Measurements from ENCODE around the gene CEACAM20.
"Not testable (repeated sequence)": the region's sequence is repeated elsewhere in the genome, so short reads cannot be mapped to it uniquely, and the experiment has no call there.

The CEACAM20 gene

GRCh38 chr19:44468730-44469129 lies 60.7 kb downstream of the CEACAM20 start:
- DNase-seq = not testable (repeated sequence)

DNA sequence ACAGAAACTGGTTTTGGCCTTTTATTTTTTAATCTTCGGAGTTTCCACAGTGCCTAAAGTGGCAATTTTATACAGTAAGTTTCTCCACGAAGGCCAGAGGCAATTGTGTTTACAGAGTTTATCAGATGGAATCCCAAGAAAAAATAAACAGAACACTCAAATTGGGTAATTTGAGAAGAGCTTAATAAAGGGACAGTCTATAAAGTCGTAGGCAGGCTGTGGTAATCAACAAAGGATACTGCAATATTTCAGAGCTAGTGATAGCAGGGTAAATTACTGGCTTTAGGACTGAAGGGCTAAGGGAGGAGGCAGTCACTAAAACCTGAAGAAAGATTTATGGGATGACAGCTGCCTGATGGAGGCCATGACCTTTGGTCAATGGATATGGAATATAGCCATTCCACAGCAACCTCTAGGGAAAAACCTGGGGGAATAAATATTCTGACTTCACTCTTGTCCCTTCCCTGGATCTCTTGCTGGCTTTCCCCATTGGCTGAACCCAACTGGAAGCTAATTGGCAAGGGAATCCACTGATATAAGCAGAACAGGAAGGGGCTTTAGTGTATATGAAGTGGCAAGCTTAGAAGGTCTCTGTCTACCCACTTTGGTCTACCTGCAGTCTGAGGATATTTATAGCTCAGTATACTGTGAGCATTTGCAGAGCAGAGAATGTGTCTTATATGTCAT lies 66.7 kb downstream of the CEACAM20 start:
- DNase-seq = not testable (repeated sequence)
